GM10266 (cell line): ENCODE data around the gene ANTXR2.

Experiments
- DNase-seq: peaks from one replicate; pipeline ENCODE4 v3.0.0; 2012; ENCODE audit errors: extremely low spot score
- TF ChIP-seq, protein P1 (sequence below): IDR thresholded peaks from 2 replicates; pipeline ENCODE4 v1.5.1; 2012; ENCODE audit warnings: mild to moderate bottlenecking, low read depth; ENCODE audit not compliant: control insufficient read depth, insufficient read depth; ENCODE audit errors: missing control alignments

Gene ANTXR2

DNA sequence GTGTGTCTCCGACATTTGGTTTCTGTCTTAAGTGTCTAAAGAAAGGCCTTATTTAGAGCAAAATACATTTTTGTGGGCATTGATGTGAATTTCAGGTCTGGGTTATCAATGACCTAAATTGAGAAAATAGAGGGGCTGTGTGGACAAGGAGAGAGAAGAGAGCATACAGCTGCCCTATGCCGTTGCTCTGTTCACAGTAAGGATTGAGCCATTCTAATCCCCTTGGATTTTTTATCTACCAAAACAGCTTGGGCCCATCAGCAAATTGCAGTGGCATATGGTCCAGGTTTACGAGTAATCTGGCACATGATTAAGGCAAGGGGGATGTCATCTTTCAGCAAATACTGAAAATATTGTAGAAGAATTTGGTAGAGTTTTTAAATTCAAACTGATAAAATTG is 210.2 kb downstream of the ANTXR2 start:
- no peak for DNase-seq
- TF ChIP-seq, protein P1, sequence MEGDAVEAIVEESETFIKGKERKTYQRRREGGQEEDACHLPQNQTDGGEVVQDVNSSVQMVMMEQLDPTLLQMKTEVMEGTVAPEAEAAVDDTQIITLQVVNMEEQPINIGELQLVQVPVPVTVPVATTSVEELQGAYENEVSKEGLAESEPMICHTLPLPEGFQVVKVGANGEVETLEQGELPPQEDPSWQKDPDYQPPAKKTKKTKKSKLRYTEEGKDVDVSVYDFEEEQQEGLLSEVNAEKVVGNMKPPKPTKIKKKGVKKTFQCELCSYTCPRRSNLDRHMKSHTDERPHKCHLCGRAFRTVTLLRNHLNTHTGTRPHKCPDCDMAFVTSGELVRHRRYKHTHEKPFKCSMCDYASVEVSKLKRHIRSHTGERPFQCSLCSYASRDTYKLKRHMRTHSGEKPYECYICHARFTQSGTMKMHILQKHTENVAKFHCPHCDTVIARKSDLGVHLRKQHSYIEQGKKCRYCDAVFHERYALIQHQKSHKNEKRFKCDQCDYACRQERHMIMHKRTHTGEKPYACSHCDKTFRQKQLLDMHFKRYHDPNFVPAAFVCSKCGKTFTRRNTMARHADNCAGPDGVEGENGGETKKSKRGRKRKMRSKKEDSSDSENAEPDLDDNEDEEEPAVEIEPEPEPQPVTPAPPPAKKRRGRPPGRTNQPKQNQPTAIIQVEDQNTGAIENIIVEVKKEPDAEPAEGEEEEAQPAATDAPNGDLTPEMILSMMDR = no peak

DNA sequence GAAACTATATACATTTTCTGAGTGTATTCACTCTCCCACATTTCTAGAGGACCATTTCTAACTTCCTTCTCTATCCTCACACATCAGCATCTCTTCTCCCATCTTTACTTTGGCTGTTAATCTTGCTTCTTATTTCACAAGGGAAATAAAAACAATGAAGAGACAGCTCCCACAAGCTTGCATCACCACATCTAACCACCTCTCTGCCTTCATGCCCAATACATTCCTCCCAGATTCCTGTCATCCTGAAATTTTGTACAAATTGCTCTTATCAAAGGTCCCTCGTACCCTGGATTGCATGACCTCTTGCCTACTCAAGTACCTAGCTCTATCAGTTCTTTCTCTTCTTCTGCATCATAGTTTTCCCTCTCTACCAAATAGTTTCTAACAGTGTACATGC is 215.2 kb downstream of the ANTXR2 start:
- TF ChIP-seq, protein P1 = no peak
- no peak for DNase-seq

DNA sequence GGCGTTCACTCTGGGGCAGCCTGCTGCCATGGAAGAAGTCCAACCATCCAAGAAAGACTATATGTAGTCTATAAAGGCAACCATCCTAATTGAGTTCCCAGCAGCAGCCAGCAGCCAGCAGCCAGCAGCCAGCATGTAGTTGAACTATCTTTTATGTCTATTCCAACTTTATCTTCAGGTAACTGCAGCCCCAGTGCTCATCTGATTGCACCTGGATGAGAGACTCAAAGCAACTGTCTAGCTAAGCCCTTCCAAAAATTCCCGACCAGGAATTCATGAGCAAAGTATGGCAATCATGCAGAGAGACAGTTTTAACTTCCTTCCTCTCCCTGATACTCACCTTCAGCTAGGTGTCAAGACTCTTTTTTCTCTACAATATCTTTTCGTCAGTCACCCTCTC is 216.8 kb downstream of the ANTXR2 start:
- TF ChIP-seq, protein P1 = no peak
- DNase-seq = no peak

DNA sequence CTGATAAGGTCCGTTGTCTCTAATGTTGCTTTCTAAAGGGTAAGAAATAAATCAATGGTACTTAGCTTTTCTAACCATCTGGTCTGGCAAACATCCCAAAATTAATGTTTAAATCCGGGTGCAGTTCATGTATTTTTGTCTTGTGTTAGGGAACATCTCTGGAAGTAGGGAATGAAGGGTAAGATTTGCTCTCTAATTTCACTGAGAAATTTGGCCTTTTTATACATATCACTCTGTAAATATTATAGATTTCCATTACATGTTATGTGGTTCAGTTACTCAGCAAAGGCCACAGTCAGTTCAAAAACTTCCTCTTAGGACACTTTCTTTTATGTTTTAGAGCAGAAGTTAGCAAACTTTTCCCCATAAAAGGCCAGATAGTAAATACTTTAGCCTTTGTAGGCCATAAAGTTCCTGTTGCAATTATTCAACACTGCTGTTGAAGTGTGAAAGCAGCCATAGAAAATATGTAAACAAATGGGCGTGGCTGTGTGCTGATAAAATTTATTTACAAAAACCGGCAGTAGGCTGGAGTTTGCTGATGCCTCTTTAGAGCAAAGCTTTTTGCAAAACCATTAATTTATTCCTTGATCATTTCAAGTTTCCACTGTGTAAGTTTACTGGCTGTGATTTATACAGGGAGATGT is 218.1 kb downstream of the ANTXR2 start:
- TF ChIP-seq, protein P1 = no peak

DNA sequence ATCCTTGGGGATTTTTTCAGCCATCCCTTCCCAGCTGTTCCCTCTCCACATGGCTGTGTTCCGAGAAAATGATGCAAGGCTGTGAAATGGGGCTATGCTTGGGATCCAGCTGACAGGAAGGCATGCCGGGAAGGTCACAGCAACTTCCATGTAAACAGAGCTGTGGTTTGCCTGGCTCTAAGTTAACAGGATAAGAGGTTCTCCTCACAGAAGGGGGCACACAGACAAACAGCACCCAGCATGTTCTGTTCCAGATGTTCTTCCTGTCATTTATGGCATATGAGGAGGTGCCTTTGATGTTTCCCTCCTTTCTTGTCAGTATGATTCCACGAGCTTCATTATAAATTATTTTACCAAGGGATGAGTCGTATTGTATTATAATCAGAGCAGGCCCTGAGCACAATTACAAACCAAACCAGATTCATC is 220.7 kb downstream of the ANTXR2 start:
- no peak for DNase-seq

More for the DNA sequence above, 218.1 kb downstream of the ANTXR2 start:
- DNase-seq = no peak

DNA sequence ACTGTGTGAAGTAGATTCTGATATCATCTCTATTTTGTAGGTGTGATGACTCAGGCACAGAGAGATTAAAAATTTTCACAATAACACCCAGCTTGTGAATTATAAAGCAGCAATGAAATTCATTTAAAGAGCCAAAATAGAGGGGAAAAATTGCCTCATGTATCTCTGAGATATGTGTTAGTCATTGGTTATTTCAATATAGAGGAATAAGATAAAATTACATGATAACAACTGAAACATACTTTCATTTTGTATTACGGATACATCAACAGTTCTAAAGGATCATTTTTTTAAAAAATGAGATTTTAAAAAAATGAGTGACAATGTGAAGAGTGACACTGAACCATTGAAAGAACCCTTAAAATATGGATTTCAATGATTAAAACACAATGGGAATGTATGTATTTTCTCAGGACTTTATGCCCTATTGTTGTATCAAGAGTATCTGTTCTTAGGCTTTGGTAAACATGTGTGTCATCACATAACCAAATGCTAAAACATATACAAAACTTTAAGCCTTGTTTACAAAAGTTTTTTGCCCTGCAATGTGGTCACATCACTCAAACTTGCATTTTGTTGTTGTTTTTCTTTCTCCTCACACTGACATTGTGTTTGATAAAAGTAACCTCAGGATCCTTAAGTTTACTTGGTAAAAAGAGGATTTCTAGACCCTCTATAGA is 221.3 kb downstream of the ANTXR2 start:
- TF ChIP-seq, protein P1 = no peak
- no peak for DNase-seq

More for the DNA sequence above, 220.7 kb downstream of the ANTXR2 start:
- TF ChIP-seq, protein P1 = no peak
